OCI-LY1 (cell line): ENCODE measurements around the gene MAP3K6.

Source experiments
- H2AFZ ChIP-seq: fragments of 200-600 bp; sonication (generic), shearing (Covaris generic); 2 replicates; pipeline ENCODE4 v1.6.0; 2014; ENCODE audit warnings: antibody characterized with exemption, mild to moderate bottlenecking, low read length
- H3F3A ChIP-seq: fragments of 200-600 bp; sonication (generic), shearing (Covaris generic); 2 replicates; pipeline ENCODE4 v1.6.0; 2014; ENCODE audit warnings: mild to moderate bottlenecking, antibody characterized with exemption, low read length, moderate library complexity; ENCODE audit not compliant: insufficient read depth
- H3K27ac ChIP-seq: fragments of 200-600 bp; sonication (generic); 2 replicates; pipeline ENCODE4 v1.5.1; 2014; ENCODE audit warnings: low read length, mixed run types, mild to moderate bottlenecking, low read depth; ENCODE audit not compliant: poor library complexity, severe bottlenecking
- H3K27me3 ChIP-seq: fragments of 200-600 bp; sonication (generic); 2 replicates; pipeline ENCODE4 v1.6.0; 2014; ENCODE audit warnings: antibody characterized with exemption, mild to moderate bottlenecking, low read length, moderate library complexity; ENCODE audit not compliant: insufficient read depth
- H3K36me3 ChIP-seq: fragments of 200-600 bp; sonication (generic); 2 replicates; pipeline ENCODE4 v1.6.1; 2014; ENCODE audit warnings: mild to moderate bottlenecking, antibody characterized with exemption, low read length, moderate library complexity, mixed read lengths; ENCODE audit not compliant: insufficient read depth
- H3K4me1 ChIP-seq: fragments of 200-600 bp; sonication (generic); 2 replicates; pipeline ENCODE4 v1.5.1; 2014; ENCODE audit warnings: mild to moderate bottlenecking, low read length, moderate library complexity; ENCODE audit not compliant: insufficient read depth, severe bottlenecking
- H3K4me2 ChIP-seq: fragments of 200-600 bp; sonication (generic), shearing (Covaris generic); 2 replicates; pipeline ENCODE4 v1.6.1; 2014; ENCODE audit warnings: low read length
- H3K4me3 ChIP-seq: fragments of 200-600 bp; sonication (generic); 2 replicates; pipeline ENCODE4 v1.5.1; 2014; ENCODE audit warnings: low read length, low read depth, mild to moderate bottlenecking, mixed read lengths; ENCODE audit not compliant: poor library complexity, severe bottlenecking
- H3K79me2 ChIP-seq: fragments of 200-600 bp; shearing (Covaris generic); 2 replicates; pipeline ENCODE4 v1.6.1; 2016; ENCODE audit warnings: mixed run types, low read length, mixed read lengths; ENCODE audit not compliant: insufficient read depth
- H3K9ac ChIP-seq: fragments of 200-600 bp; sonication (generic), shearing (Covaris generic); 2 replicates; pipeline ENCODE4 v1.6.1; 2014; ENCODE audit warnings: mild to moderate bottlenecking, low read length, mixed read lengths
- H3K9me2 ChIP-seq: fragments of 200-600 bp; sonication (generic), shearing (Covaris generic); 2 replicates; pipeline ENCODE4 v1.6.1; 2014; ENCODE audit warnings: low read depth, mild to moderate bottlenecking, low read length, mixed read lengths
- H3K9me3 ChIP-seq: fragments of 200-600 bp; shearing (Covaris generic); 2 replicates; pipeline ENCODE4 v1.6.1; 2014; ENCODE audit warnings: low read length, mixed read lengths
- H4K20me1 ChIP-seq: fragments of 200-600 bp; sonication (generic), shearing (Covaris generic); 2 replicates; pipeline ENCODE4 v1.6.0; 2016; ENCODE audit warnings: mild to moderate bottlenecking, low read length; ENCODE audit not compliant: insufficient read depth
- CTCF ChIP-seq: fragments of 200-600 bp; sonication (generic), shearing (Covaris generic); IDR thresholded peaks from 2 replicates; pipeline ENCODE4 v1.5.1; 2017; ENCODE audit warnings: mild to moderate bottlenecking, antibody characterized with exemption, low read length, moderate library complexity, mixed read lengths
- EZH2 ChIP-seq: fragments of 200-600 bp; sonication (generic), shearing (Covaris generic); IDR thresholded peaks from 2 replicates; pipeline ENCODE4 v1.8.0; 2017; ENCODE audit warnings: borderline replicate concordance, mixed run types, mild to moderate bottlenecking, antibody characterized with exemption, low read length, moderate library complexity, mixed read lengths

Gene MAP3K6

DNA sequence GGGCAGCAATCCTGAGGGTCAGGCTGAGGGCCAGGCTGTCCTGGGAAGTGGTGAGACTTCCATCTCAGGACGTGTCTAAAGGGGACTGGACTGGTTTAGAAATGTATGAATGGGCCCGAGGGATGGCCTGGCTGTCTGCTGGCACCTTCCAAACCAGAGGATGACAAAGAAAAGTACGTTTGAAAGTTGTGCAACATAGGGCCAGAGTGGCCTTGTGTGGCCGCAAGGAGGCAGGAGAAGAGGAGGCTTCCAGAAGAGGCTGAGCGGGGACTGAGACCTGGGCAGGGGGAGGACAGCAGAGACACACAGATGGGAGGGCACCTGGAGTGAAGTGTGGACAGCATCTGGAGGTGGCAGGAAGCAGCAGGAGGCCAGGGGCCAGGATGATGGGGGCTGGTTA lies 27.5 kb downstream of the MAP3K6 start:
- Histone ChIP-seq H3K9ac (no peak overlapping the region), H3K79me2 (no peaks in the 10 kb centered on the region), H3K4me3 (no peak overlapping the region), H3K9me3 (no peaks in the 10 kb centered on the region), H3K9me2 (no peaks in the 10 kb centered on the region), H3F3A (no peaks in the 10 kb centered on the region), H2AFZ (no peak overlapping the region), H3K36me3 (peaks cover 27% of the 10 kb centered on the region), H3K4me2 (no peak overlapping the region), H3K27me3 (no peaks in the 10 kb centered on the region), H3K4me1 (peaks cover 39% of the 10 kb centered on the region), H4K20me1 (no peaks in the 10 kb centered on the region), H3K27ac (no peak overlapping the region)
- no peak for TF ChIP-seq CTCF
- no peak for TF ChIP-seq EZH2

GRCh38 chr1:27338751-27339150 lies 28.0 kb downstream of the MAP3K6 start:
- Histone ChIP-seq H2AFZ (no peak overlapping the region), H3K4me3 (no peak overlapping the region), H3K9me2 (no peaks in the 10 kb centered on the region), H3K36me3 (peaks cover 31% of the 10 kb centered on the region), H3K27me3 (no peaks in the 10 kb centered on the region), H3K9ac (no peak overlapping the region), H3K79me2 (no peaks in the 10 kb centered on the region), H3K4me1 (peaks cover 37% of the 10 kb centered on the region), H3K9me3 (no peaks in the 10 kb centered on the region), H3K4me2 (no peak overlapping the region), H3F3A (no peaks in the 10 kb centered on the region), H3K27ac (no peak overlapping the region), H4K20me1 (no peaks in the 10 kb centered on the region)
- TF ChIP-seq EZH2 (no peak), CTCF (no peak)

DNA sequence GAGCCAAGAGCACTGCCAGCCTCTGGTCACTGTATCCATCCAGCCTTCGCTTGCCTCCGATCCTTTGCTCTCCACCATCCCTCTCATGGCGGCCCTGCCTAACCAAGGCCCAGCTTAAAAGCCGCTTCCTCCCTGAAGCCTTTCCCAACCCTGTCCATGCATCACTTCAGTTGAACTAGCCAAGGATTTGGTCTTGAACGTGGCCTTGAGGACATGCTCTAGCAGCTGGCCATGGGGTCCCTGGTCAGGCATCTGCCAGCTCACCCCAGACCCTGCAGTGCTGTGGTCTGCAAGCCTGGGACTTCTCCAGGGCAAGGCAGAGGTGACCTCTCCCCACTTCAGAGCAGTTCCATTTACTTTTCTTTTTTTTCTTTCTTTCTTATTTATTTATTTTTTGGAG lies 30.0 kb downstream of the MAP3K6 start:
- no peaks in the 10 kb centered on the region for H3K27me3 ChIP-seq
- H3K79me2 ChIP-seq: no peaks in the 10 kb centered on the region
- peaks cover 17% of the 10 kb centered on the region for H3K4me1 ChIP-seq
- no peaks in the 10 kb centered on the region for H4K20me1 ChIP-seq
- TF ChIP-seq CTCF (no peak), EZH2 (no peak)
- no peak overlapping the region for H3K27ac ChIP-seq
- no peak overlapping the region for H2AFZ ChIP-seq
- no peak overlapping the region for H3K4me2 ChIP-seq
- no peaks in the 10 kb centered on the region for H3F3A ChIP-seq
- H3K9ac ChIP-seq: no peak overlapping the region
- H3K36me3 ChIP-seq: peaks cover 51% of the 10 kb centered on the region
- no peaks in the 10 kb centered on the region for H3K9me2 ChIP-seq
- H3K9me3 ChIP-seq: no peaks in the 10 kb centered on the region
- H3K4me3 ChIP-seq: no peak overlapping the region
